Brain microvascular endothelial cell (primary cell): ENCODE results near the gene THADA.
A peak's percentile ranks its signal among the peaks of the same experiment; 100 is the strongest.
"Not testable (repeated sequence)": the region's sequence is repeated elsewhere in the genome, so short reads cannot be mapped to it uniquely, and the experiment has no call there.

ENCODE experiments used
- DNase-seq: peaks from one replicate; pipeline ENCODE4 v3.0.0-alpha.2; 2020
- H3K27ac ChIP-seq: fragments of 250-450 bp; sonication (Bioruptor Pico); 2 replicates; pipeline ENCODE4 v1.5.1; 2020; ENCODE audit warnings: mild to moderate bottlenecking, moderate library complexity
- H3K27me3 ChIP-seq: fragments of 250-450 bp; sonication (Bioruptor Pico); replicated peaks from 2 replicates; pipeline ENCODE4 v1.5.1; 2020; ENCODE audit warnings: mild to moderate bottlenecking
- H3K36me3 ChIP-seq: fragments of 250-450 bp; sonication (Bioruptor Pico); replicated peaks from 2 replicates; pipeline ENCODE4 v1.5.1; 2020; ENCODE audit warnings: mild to moderate bottlenecking
- H3K4me3 ChIP-seq: 2 replicates; pipeline ENCODE4 v1.5.1; 2011; ENCODE audit warnings: low read depth, mild to moderate bottlenecking, control low read depth, low read length, moderate library complexity
- CTCF ChIP-seq: IDR thresholded peaks from 2 replicates; pipeline ENCODE4 v1.5.1; 2011; ENCODE audit warnings: low read depth, mild to moderate bottlenecking, moderate library complexity, low read length, control low read depth, inconsistent platforms; ENCODE audit errors: missing control alignments
- in situ Hi-C: cut with HindIII; loops from 2 replicates; pipeline ENCODE4 v1.10.0; 2017; ENCODE audit warnings: low sequenced_read_pairs, low pct_ligation_motif_present

THADA gene

GRCh38 chr2:43448011-43448821, 147.6 kb downstream of the THADA start:
- Histone ChIP-seq H3K4me3 (no peak overlapping the region), H3K27ac (peak overlapping the region; percentile 48), H3K36me3 (no peaks in the 10 kb centered on the region), H3K27me3 (no peaks in the 10 kb centered on the region)
- TF ChIP-seq CTCF = no peak
- peak; percentile 35 for DNase-seq
- in situ Hi-C loops = no loop called here

- TF ChIP-seq CTCF = peak; percentile 14
- H3K27ac ChIP-seq, in situ Hi-C loops, H3K36me3 ChIP-seq, H3K27me3 ChIP-seq, H3K4me3 ChIP-seq, DNase-seq: not testable (repeated sequence)
Measured at GRCh38 chr2:43446755-43447154, 149.1 kb downstream of the THADA start.

- peak overlapping the region; percentile 83 for H3K27ac ChIP-seq
- no peak for DNase-seq
- TF ChIP-seq CTCF = no peak
- no peaks in the 10 kb centered on the region for H3K27me3 ChIP-seq
- in situ Hi-C loops = no loop called here
- no peaks in the 10 kb centered on the region for H3K36me3 ChIP-seq
- H3K4me3 ChIP-seq = no peak overlapping the region
Measured at GRCh38 chr2:43445781-43446180, 150.1 kb downstream of the THADA start.

DNA sequence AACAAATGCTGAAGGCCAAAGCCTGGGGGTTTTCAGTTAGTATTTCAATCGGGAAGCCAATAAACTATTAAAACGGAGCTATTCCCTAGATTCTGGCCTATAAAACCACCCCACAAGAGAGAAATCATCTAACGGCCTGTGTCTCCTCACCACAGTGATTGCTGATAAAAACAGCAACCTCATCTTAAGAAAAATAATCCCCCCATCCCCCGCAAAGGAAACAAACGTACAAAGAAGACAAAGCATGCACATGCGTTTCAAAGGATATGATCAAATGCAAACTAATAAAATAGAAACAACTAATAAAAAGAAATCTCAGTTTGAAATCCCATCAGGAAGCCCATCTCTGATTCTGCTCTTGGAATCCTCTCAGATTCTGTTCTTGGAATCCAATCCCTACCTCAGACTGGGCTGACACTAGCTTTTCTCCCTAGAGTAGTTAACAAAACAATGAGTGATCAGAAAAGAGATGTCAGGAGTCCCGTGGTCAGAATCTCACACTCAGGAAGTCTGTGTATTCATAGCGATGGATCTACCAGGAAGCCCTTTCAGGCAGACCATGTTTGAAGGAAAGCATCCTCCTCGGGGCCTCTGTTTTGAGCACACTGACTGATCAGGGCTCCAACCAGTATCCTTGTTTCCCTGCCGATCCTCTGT, 150.7 kb downstream of the THADA start:
- DNase-seq = peak; percentile 87
- Histone ChIP-seq H3K27ac (peak overlapping the region; percentile 83), H3K4me3 (no peak overlapping the region), H3K36me3 (no peaks in the 10 kb centered on the region), H3K27me3 (no peaks in the 10 kb centered on the region)
- in situ Hi-C loops = no loop called here
- TF ChIP-seq CTCF = no peak

DNA sequence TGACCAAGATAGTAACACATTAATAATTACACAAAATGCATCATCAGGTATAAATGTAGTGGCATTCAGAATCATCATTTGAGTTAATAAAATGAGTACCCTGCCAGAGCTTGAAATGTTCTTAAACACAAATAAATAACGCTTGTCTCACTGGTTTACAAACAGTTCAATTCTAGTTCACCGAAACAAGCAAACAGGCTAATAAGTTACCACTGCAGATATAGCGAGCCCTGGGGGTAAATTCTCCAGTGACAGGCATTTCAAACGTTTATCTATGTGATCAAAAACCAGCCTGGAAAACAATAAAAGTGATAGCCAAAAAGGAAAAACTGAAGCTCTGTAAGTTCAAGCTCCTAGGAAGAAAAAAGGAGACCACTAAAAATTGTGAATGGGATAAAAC, 152.6 kb downstream of the THADA start:
- H3K4me3 ChIP-seq = no peak overlapping the region
- in situ Hi-C loops = no loop called here
- H3K36me3 ChIP-seq = no peaks in the 10 kb centered on the region
- TF ChIP-seq CTCF = no peak
- DNase-seq = no peak
- H3K27me3 ChIP-seq = no peaks in the 10 kb centered on the region
- H3K27ac ChIP-seq = no peak overlapping the region
